GM18519 (cell line): ENCODE measurements around the gene WDR5B.
"Not testable (repeated sequence)": the region's sequence is repeated elsewhere in the genome, so short reads cannot be mapped to it uniquely, and the experiment has no call there.

Experiments
- ATAC-seq: cut with Tn5 transposase; IDR thresholded peaks from one replicate; pipeline ENCODE4 v1.9.1; 2021; ENCODE audit warnings: mild to moderate bottlenecking, moderate library complexity; ENCODE audit not compliant: unreplicated experiment, low FRiP score

WDR5B gene

DNA sequence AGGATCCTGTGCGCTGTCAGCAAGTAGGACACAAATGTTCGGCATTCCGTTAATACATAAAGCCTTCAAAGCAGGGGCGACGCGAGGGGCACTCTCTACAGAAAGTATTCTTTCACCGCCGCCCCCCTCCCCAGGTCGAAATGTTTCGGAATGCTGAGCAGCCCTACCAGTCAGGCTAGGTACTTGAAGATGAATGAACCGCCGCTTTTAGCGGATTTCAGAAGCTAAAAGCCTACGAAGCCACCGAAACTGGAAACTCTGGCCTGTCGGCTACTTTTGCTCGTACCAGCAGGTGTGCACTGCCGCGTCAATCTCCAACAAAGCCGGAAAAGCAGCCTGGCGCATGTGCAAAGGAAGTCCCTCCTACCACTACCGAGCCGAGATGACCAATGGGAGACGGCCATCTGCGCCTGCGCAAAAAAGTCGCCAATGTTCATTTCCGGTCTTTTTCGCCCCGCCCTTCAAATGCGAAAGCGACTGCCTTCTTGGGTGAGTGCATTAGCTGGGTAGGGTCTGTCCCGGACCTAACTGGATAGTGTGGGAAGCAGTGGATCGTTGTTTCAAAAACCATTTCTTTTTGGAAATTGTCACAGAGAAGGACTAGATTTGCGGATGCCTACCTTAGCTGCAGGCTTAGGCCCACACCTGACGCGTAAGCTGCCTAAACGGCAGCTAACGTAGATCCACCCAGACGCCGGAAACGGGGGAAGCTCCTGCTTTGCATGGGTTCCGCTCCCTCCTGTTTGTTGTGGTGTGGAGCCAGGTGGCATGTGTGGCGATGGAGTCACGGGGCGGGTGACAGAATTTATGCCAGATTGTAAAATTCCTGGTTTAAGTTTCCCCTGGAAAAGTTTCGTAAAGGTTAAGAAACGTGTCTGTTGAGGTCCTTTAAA, at the start of gene WDR5B:
TSS of gene WDR5B (minus strand) at position 301 of the 893 bp plus-strand sequence. CDS start 534 bp downstream, outside the sequence.
- ATAC-seq = peak; percentile 79

DNA sequence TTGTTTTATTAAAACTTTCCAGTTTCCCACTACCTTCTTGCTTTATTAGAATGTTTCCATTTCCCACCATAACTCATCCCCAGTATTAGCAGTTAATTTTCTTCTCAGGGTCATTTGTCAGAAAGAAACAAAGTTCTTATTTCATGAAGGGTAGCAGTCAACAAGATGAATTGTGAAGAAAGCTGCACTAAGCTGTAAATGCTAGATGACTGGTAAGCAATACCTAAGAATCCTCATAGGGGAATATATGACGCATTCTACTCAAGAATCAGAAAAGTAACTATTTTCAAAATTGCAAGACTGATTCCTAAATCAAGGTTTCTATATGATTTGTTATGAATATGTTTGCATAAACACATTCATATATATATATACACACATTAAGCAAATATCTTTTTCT, 48.8 kb upstream of the WDR5B start:
- no peak for ATAC-seq

DNA sequence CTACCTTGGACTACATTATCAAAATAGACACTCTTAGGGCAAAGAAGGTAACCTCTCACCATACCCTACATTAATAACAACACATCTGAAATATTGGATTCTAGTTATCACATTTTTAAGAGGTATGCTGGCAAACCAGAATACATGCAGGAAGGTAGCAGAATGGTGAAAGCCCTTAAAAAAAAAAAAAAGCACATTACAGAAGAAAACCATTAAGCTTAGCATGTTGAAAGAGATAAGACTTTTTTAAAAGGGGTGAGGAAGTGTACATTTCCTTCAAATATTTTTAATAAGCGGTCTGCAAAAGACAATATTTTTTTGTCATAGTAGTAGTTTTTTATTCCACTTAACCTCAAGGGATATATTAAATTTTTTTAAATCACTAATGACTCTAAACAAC, 46.5 kb upstream of the WDR5B start:
- no peak for ATAC-seq

DNA sequence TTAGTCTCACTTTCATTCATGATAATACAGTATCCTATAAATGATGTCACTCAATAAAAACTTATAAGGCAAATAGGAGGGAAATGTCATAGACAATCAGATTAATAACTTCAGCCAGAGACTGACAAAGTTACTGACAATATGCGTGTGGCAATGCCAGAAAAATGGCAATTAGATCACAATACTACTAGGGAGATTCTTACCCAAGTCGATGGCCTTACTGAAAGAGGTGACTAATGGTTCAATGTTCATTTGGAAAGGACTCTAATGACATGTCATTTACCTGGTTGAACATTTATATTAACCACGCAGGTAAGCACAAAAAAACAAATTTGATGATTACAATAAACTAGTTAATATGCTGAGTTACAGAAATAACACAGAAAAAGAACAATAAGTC, 45.9 kb upstream of the WDR5B start:
- no peak for ATAC-seq

DNA sequence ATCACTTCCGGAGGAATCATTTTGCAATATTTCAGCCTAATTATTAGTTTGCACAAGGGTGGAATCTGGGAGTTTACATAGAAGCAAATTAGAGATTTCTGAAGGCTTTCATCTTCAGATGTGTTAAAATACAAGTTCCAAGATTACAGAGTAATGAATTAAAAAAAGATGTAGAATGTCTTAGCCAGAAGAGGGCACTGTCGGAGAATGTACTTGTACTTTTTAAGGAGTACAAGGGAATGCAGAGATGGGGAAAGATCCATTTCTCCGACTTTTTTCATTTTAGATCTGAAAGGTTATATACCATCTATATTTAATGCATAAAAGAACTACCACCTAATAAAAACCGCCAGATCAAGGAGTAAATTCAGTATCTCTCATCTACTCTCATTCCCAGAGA, 43.1 kb upstream of the WDR5B start:
- no peak for ATAC-seq

DNA sequence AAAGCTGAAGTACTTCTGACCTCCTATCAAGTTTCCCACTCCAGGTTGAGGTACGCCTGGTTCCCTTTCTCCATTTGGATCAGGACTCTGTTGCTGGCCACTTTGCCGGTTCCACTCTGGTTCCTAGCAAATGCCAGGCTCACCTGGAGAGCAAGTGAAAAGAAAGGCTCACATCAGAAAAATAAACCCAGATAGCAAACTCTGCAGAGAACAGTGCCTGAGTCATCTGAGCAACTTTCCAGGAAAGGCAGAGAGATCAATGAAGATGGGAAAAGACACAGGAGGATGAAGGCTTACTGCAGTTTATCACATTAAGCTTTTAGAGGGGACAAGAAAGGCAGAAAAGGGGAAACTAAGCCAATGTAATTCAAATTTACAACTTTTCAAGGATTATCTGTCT, 41.8 kb upstream of the WDR5B start:
- no peak for ATAC-seq

DNA sequence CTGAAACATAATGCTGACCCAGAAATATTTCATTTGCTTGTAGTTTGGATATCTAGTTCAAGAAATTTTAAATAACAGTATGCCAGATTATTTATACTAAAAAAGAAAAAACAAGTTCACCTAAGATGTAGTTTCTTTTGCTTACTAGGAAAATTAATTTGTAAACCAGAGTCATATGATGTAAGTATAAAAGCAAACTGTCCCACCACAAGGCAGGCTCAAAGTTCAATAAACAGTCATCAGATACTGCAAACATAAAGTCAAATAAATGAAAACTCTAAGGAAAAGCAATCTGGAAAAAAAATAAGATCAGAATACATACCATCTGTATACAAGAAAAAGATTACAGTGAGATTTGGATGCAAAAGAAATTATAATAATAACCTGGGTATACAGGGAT, 40.2 kb upstream of the WDR5B start:
- no peak for ATAC-seq

DNA sequence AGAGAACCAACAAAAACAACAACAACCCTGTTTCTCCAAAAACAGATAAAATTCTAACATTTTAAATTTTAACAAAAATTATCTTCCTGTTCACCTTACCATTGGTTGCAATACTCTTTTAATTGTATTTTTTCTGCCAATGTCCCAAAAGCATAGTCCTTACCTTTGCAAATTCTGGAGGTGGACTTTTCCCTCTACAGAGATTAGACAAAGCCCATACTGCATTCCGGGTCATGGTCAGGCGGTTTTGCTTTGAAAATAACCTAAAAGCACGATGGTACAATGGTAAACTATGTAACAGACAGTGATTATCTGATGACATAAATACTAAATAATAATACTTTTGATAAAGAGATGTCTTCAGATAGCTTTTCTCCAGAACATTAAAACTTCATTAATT, 35.5 kb upstream of the WDR5B start:
- no peak for ATAC-seq

DNA sequence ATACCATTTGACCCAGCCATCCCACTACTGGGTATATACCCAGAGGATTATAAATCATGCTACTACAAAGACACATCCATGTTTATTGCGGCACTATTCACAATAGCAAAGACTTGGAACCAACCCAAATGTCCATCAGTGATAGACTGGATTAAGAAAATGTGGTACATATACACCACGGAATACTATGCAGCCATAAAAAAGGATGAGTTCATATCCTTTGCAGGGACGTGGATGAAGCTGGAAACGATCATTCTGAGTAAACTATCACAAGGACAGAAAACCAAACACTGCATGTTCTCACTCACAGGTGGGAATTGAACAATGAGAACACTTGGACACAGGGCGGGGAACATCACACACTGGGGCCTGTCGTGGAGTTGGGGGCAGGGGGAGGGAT, 32.4 kb upstream of the WDR5B start:
- not testable (repeated sequence) for ATAC-seq

DNA sequence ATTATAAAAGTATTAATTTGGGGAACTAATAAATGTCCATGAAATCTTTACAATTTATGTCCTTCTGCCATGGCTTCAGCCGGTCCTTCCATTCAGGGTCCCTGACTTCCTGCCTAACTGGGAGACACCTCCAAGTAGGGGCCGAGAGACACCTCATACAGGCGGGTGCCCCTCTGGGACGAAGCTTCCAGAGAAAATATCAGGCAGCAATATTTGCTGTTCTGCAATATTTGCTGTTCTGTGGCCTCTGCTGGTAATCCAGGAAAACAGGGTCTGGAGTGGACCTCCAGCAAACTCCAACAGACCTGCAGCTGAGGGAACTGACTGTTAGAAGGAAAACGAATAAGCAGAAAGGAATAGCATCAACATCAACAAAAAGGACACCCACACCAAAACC, 28.6 kb upstream of the WDR5B start:
- not testable (repeated sequence) for ATAC-seq

DNA sequence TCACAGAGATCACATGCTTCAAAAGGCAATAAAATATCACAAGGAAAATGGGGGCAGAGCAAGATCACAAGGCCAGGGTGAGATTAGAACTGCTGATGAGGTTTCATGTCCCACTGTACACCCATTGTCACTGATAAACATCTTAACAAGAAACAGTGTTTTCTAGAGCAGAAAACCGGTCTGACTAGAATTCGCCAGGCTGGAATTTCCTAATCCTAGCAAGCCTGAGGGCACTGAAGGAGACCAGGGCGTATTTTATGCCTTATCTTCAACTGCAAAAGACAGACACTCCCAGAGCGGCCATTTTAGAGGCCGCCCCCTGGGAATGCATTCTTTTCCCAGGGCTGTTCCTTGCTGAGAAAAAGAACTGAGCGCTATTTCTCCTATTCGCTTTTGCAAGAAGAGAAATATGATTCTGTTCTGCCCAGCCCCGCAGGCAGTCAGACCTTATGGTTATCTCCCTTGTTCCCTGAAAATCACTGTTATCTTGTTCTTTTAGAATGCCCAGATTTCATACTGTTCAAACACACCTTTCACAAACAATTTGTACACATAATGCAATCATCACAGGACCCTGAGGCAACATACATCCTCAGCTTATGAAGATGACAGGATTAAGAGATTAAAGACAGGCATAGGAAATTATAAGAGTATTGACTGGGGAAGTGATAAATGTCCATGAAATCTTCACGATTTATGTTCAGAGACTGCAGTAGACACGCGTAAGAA, 28.1 kb upstream of the WDR5B start:
- not testable (repeated sequence) for ATAC-seq

DNA sequence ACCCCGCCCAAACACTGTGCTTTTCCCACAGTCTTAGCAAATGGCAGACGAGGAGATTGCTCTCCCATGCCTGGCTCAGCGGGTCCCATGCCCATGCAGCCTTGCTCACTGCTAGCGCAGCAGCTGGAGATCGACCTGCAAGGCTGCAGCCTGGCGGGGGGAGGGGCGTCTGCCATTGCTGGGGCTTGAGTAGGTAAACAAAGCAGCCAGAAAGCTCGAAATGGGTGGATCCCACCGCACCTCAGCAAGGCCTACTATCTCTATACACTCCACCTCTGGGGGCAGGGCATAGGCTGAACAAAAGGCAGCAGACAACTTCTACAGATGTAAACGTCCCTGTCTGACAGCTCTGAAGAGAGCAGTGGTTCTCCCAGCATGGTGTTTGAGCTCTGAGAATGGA, 27.2 kb upstream of the WDR5B start:
- no peak for ATAC-seq

DNA sequence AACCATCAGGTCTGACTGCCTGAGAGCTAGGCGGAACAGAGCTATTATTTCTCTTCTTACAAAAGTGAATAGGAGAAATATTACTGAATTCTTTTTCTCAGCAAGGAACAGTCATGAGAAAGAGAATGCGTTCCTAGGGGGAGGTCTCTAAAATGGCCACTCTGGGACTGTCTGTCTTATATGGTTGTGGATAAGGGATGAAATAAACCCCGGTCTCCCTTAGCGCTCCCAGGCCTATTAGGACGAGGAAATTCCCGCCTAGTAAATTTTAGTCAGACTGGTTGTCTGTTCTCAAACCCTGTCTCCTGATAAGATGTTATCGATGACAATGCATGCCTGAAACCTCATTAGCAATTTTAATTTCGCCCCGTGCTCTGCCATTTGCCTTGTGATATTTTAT, 20.1 kb upstream of the WDR5B start:
- no peak for ATAC-seq

DNA sequence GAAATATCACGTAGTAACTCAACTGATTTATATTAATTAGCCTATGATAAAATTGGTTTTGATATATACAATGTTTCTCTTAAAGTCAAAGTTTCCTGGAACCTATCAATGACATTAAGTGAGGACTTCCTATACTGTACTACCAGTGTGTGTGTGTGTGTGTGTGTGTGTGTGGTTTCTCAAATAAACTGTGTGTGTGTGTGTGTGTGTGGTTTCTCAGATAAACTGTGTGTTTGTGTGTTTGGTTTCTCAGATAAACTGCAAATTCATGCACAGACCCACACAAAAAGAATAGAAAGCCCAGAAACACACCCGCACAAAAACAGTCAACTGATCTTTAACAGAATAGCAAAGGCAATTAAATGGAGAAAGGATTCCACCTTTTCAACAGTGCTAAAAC, 14.5 kb upstream of the WDR5B start:
- ATAC-seq = no peak

DNA sequence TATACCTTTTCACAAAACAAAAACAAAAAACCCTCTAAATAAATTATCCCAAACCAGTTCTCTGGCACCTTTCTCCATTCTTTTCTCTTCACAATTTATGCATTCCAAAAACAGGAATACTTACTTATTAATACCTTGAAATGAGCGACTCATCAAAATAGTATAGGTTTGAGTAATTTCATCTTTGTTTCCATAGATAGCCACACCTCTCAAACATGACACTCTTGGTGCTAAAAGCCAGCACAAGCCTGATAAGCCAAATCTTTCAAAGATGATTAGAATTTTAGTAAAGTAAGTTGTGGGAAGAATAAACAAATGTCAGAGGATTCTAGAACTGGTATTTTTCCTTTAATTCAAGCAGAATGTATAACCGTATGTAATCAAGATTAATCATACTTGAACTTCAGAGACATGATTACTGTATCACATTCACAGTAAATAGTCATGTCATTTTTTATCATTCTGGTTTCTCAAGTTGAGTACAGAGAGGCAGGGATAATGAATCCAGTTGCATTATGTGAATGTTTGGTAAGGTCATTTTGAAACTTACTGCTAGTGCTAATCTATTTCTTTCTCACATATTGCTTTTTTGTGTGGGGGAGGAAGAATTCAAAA, 12.1 kb upstream of the WDR5B start:
- ATAC-seq = no peak

DNA sequence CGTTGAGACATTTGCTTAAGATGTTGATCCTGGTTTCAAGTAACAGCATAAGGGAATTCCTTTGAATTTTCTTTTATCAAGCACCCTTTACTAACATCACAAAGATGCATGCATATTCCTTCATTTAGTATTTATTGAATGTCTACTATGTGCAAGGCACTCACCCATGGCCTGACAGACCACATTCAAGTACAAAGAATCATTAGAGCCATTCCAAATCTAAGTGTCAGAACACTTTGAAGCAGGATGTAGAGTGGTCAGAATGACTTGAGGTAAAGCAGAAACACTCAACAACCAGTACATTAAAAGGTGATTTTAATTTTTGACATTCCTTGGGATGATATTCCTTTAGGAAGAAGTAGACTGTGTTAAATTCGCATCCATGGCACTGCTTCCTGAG, 6.0 kb upstream of the WDR5B start:
- no peak for ATAC-seq

DNA sequence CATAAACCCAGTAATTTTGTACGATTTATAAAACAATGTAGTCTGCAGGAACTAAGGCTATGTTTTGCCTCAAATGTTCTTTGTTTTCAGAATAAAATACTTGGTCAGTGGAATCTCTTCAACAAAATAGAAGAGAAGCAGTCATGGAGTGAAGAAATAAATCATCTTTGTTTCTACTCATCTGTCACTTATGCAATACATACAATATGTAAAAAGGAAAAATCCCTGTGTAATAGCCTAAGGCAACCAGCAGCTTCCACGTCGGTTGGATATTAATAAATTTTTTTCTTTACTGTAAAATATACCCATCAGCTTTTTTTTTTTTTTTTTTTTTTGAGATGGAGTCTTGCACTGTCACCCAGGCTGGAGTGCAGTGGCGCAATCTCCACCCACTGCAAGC, 5.2 kb upstream of the WDR5B start:
- ATAC-seq = no peak

DNA sequence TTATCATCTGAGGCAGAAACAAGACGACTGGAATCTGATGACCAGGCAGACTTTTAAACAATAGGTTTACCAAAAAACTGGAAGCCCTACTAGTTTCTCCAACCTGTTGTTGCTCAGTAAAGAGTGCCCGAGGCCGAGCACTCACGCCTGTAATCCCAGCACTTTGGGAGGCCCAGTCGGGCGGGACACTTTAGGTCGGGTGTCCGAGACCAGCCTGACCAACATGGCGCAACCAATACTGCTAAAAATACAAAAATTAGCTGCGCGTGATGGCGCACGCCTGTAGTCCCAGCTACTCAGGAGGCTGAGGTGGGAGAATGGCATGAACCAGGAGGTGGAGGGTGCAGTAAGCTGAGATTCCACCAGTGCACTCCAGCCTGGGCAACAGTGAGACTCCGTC, 1.1 kb upstream of the WDR5B start:
- no peak for ATAC-seq

DNA sequence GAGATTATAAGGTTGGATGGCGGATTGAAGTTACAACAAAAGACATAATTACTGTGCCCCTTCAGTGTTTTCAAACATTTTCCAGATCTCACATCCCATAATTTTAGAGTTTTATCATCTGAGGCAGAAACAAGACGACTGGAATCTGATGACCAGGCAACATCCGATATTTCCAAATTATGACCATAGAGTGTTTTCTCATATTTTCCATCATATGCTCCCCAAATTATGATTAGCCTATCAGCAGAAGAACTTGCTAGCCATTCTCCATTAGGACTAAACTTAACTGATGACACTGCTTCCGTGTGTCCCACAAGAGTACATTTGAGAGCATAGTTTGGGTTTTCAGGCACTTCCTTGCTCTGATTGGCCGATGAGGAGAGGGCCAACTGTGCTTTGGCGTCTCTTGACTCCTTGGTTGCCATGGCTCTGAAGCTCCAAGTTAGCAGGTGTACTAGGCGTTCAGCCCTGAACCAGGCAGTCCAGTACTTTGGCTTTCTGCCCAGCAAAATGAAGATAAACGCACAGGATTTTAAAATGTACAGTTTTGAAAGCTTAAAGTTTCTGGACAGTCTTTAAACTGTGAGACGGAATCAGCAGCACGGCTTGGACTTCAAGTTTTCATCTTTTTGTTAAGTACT, 638 bp downstream of the WDR5B start:
- ATAC-seq = peak; percentile 46

DNA sequence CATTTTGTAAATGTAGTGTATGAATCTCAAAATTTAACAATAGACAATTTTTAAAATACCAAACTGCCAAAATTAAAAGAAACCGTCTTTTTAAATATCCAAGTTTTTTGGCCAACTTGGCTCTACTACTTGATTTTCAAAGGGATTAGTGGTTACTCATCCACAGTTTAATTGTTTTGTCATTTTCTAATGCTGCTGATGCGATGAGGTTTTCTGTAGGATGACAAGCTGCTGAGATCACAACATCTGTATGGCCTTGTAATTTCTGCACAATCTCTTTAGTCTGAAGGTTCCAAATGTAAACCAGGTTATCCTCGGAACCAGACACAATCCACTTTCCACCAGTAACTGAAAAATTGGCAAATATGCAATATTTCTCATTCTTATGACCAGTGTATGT, 1.5 kb downstream of the WDR5B start:
- no peak for ATAC-seq

DNA sequence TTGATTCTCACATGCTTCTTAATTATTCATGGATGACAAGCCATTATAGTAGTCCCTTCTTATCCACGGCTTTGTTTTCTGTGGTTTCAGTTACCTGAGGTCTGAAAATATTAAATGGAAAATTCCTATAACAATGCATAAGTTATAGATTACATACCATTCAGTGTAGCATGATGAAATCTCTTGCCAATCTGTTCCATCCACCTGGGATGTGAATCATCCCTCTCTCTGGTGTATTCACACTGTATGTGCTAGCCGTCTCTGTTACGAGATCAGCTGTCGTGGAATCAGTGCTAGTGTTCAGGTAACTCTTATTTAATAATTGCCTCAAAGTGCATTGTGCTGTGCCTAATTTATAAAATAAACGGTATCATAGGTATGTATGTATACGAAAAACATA, 5.2 kb downstream of the WDR5B start:
- ATAC-seq = no peak
